Colonic mucosa (tissue), 4 donors: ENCODE results near the gene P4HA3. TPM values are rescaled to one million over a fixed set of nuclear protein-coding genes. Genes with fewer than 3 reads are reported as not detected.

Experiments
- DNase-seq: peaks from one replicate; pipeline ENCODE4 v3.0.0-alpha.2; 2020
- H3K27ac ChIP-seq: fragments of 200-600 bp; one replicate; pipeline ENCODE4 v1.8.0; 2021
- H3K27me3 ChIP-seq: fragments of 200-600 bp; one replicate; pipeline ENCODE4 v1.8.0; 2021
- H3K36me3 ChIP-seq: fragments of 200-600 bp; one replicate; pipeline ENCODE4 v1.8.0; 2021
- H3K4me1 ChIP-seq: fragments of 200-600 bp; one replicate; pipeline ENCODE4 v1.8.0; 2021; ENCODE audit warnings: mild to moderate bottlenecking
- H3K4me3 ChIP-seq: fragments of 200-600 bp; one replicate; pipeline ENCODE4 v1.8.0; 2021
- H3K9ac ChIP-seq, 2 donors: one replicate each; pipeline ENCODE4 v1.7.0; 2013; ENCODE audit warnings: control low read depth in 2 of 2, low read depth in 2 of 2, low read length in 2 of 2
- H3K9me3 ChIP-seq: fragments of 200-600 bp; one replicate; pipeline ENCODE4 v1.8.0; 2021
- CTCF ChIP-seq: fragments of 200-600 bp; IDR thresholded peaks from one replicate; pipeline ENCODE4 v1.8.0; 2022; ENCODE audit warnings: antibody characterized with exemption, mild to moderate bottlenecking
- intact Hi-C: fragments of 100-400 bp; cut with DNase I; formaldehyde crosslinking; loops from one replicate; pipeline ENCODE4 v1.14.1; 2022
- total RNA-seq, 2 donors: library from RNA; stranded (reverse); fragmentation: NEBNext Ultra II Directional in 1 of 2; extraction: Animal tissue kit (Norgen Biotek cat#: 25700) in 1 of 2; gene quantifications; one replicate each; pipeline ENCODE4 v1.2.1, GENCODE V29; 2021
- donor health status: healthy.
- donor health status: DM: no; HTN: no; CAD: no.
- donor health status: DM: no; HTN: no; CAD: no.

The P4HA3 gene
- total RNA-seq, 2 donors from 2014 or later: 0.12 to 0.85 TPM

GRCh38 chr11:74312326-74312725 lies 886 bp upstream of the P4HA3 start:
- Histone ChIP-seq H3K4me3 (no peak overlapping the region), H3K4me1 (no peaks in the 10 kb centered on the region), H3K9ac (no peak overlapping the region), H3K27me3 (no peaks in the 10 kb centered on the region), H3K36me3 (no peaks in the 10 kb centered on the region), H3K27ac (no peak overlapping the region), H3K9me3 (no peaks in the 10 kb centered on the region)
- no peak for DNase-seq
- TF ChIP-seq CTCF: no peak
- intact Hi-C loops: loop anchor here (10.0 kb wide), 1 partner anchor 58 kb away; no protein-coding TSS in a partner anchor

- Histone ChIP-seq H3K9ac (peak overlapping the region in 1 of 2 donors; percentile 55), H3K4me3 (peak overlapping the region; percentile 56), H3K27me3 (no peaks in the 10 kb centered on the region), H3K36me3 (no peaks in the 10 kb centered on the region), H3K4me1 (no peaks in the 10 kb centered on the region), H3K27ac (no peak overlapping the region), H3K9me3 (no peaks in the 10 kb centered on the region)
- intact Hi-C loops: loop anchor here (10.0 kb wide), 1 partner anchor 56 kb away; no protein-coding TSS in a partner anchor
- no peak for TF ChIP-seq CTCF
- no peak for DNase-seq
Measured at GRCh38 chr11:74310857-74311256, 583 bp downstream of the P4HA3 start.

- Histone ChIP-seq H3K27ac (no peak overlapping the region), H3K4me3 (no peak overlapping the region), H3K36me3 (no peaks in the 10 kb centered on the region), H3K9me3 (no peaks in the 10 kb centered on the region), H3K4me1 (no peaks in the 10 kb centered on the region), H3K9ac (no peak overlapping the region), H3K27me3 (no peaks in the 10 kb centered on the region)
- intact Hi-C loops: no loop called here
- DNase-seq: no peak
- TF ChIP-seq CTCF: no peak
Measured at GRCh38 chr11:74307434-74307833, 4.0 kb downstream of the P4HA3 start.

GRCh38 chr11:74306435-74307175 lies 4.8 kb downstream of the P4HA3 start:
- no peak overlapping the region for H3K27ac ChIP-seq
- no peak for TF ChIP-seq CTCF

GRCh38 chr11:74299015-74299414 lies 12.4 kb downstream of the P4HA3 start:
- no peak for TF ChIP-seq CTCF
- Histone ChIP-seq H3K9ac (no peak overlapping the region), H3K9me3 (no peaks in the 10 kb centered on the region), H3K36me3 (no peaks in the 10 kb centered on the region), H3K4me3 (no peak overlapping the region), H3K27me3 (no peaks in the 10 kb centered on the region), H3K4me1 (no peaks in the 10 kb centered on the region), H3K27ac (no peak overlapping the region)
- intact Hi-C loops: no loop called here
- DNase-seq: no peak

More at GRCh38 chr11:74306435-74307175, 4.8 kb downstream of the P4HA3 start:
- no peak overlapping the region for H3K9ac ChIP-seq
- no peak overlapping the region for H3K4me3 ChIP-seq
- H3K27me3 ChIP-seq: no peaks in the 10 kb centered on the region
- no peaks in the 10 kb centered on the region for H3K4me1 ChIP-seq
- H3K36me3 ChIP-seq: no peaks in the 10 kb centered on the region
- no peak for DNase-seq
- intact Hi-C loops: no loop called here
- no peaks in the 10 kb centered on the region for H3K9me3 ChIP-seq
